ENCODE measurements around the gene TTLL10. TPM values are rescaled to one million over a fixed set of nuclear protein-coding genes. Genes with fewer than 3 reads are reported as not detected.
A peak's percentile ranks its signal among the peaks of the same experiment; 100 is the strongest.

Gene TTLL10
- total and polyA plus RNA-seq, 2 of the 4 experiments (the other 2 are of a cell fraction) = not detected

DNA sequence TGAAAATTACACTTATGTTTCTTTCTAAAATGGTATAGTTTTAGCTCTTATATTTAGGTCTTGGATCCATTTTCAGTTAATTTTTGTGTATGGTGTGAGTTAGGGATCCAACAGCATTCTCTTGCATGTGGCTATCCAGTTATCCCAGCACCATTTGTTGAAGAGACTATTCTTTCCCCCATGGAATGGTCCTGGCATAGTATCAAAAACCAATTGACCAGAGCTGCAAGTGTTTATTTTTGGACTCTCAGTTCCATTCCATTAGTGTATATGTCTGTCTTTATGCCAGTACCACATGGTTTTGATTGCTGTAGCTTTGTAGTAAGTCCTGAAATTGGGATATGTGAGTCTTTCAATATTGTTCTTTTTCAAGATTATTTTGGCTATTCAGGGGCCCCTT, 14.3 kb downstream of the TTLL10 start:
- dilution Hi-C loops (cut with HindIII; ENCODE audit: low sequenced_read_pairs, unreplicated experiment) = no loop called here
- ChIA-PET POLR2A (ENCODE audit: unreplicated experiment) (no interaction called here), CTCF (no interaction called here)
- Histone ChIP-seq H3K79me1 (ENCODE audit: low read depth in 1 of 2, low read length in 2 of 2) (no peaks in the 10 kb centered on the region), H2AFZ (replicated peaks; ENCODE audit: low read length, poor library complexity) (no peak overlapping the region), H2AK5ac (ENCODE audit: low read depth, low read length) (no peak overlapping the region), H4K20me1 (ENCODE audit: insufficient read depth, low read length) (no peaks in the 10 kb centered on the region), H3K4me3 (ENCODE audit: insufficient read depth, low read depth, low read length) (no peak overlapping the region), H4K8ac (ENCODE audit: low read depth in 2 of 2, low read length in 2 of 2) (no peak overlapping the region), H3K18ac (ENCODE audit: low read depth, low read length) (no peak overlapping the region), H2BK120ac (ENCODE audit: low read depth, low read length) (no peak overlapping the region), H3K56ac (ENCODE audit: extremely low read depth, insufficient read depth, low read length) (no peak overlapping the region), H3K4me2 (ENCODE audit: low read depth, low read length) (no peak overlapping the region), H2BK15ac (ENCODE audit: low read depth, low read length) (no peak overlapping the region), H2BK5ac (ENCODE audit: low read depth, low read length, poor library complexity, severe bottlenecking) (no peak overlapping the region), H3K27me3 (ENCODE audit: control insufficient read depth, insufficient read depth, low read length) (no peaks in the 10 kb centered on the region), H3K36me3 (ENCODE audit: control insufficient read depth, insufficient read depth, low read length) (no peaks in the 10 kb centered on the region), H4K91ac (ENCODE audit: insufficient read depth, low read depth, low read length) (no peak overlapping the region), H4K5ac (ENCODE audit: low read depth, low read length) (no peak overlapping the region), H3K4ac (ENCODE audit: low read depth, low read length) (no peak overlapping the region), H3K23ac (ENCODE audit: low read depth, low read length) (no peak overlapping the region), H3K9ac (ENCODE audit: low read depth, low read length) (no peak overlapping the region), H2AK9ac (replicated peaks; ENCODE audit: low read depth, low read length, poor library complexity) (no peak overlapping the region), H3K14ac (replicated peaks; ENCODE audit: low read depth, low read length) (no peak overlapping the region), H3K9me3 (ENCODE audit: control insufficient read depth, insufficient read depth, low read length) (no peaks in the 10 kb centered on the region; the same call in 1 of the 2 replicates), H3K9me1 (ENCODE audit: insufficient read depth, low read length) (no peaks in the 10 kb centered on the region), H3K4me1 (ENCODE audit: control insufficient read depth, insufficient read depth, low read length) (no peaks in the 10 kb centered on the region), H2BK20ac (ENCODE audit: low read depth, low read length) (no peak overlapping the region), H3K27ac (ENCODE audit: insufficient read depth, low read length) (no peak overlapping the region)
- TF ChIP-seq RCOR1 (IDR thresholded peaks at IDR 0.05; ENCODE audit: insufficient replicate concordance, low read length) (no peak), POLR2A (IDR thresholded peaks at IDR 0.05; ENCODE audit: low read depth, low read length) (no peak), BHLHE40 (IDR thresholded peaks at IDR 0.05; ENCODE audit: low read depth, low read length) (no peak), MAFK (IDR thresholded peaks at IDR 0.05; ENCODE audit: low read depth, low read length) (no peak), CHD1 (IDR thresholded peaks at IDR 0.05; ENCODE audit: low read depth, low read length) (no peak), RFX5 (IDR thresholded peaks at IDR 0.05; ENCODE audit: low read depth, low read length) (no peak), NFE2L2 (IDR thresholded peaks at IDR 0.05; ENCODE audit: low read depth, low read length) (no peak), MAZ (IDR thresholded peaks at IDR 0.05; ENCODE audit: borderline replicate concordance, low read depth, low read length) (no peak), SMC3 (IDR thresholded peaks at IDR 0.05; ENCODE audit: low read depth, low read length) (no peak), RAD21 (IDR thresholded peaks at IDR 0.05; ENCODE audit: low read length) (no peak), MXI1 (IDR thresholded peaks at IDR 0.05; ENCODE audit: borderline replicate concordance, low read depth, low read length) (no peak)
- TF ChIP-seq, protein P1, sequence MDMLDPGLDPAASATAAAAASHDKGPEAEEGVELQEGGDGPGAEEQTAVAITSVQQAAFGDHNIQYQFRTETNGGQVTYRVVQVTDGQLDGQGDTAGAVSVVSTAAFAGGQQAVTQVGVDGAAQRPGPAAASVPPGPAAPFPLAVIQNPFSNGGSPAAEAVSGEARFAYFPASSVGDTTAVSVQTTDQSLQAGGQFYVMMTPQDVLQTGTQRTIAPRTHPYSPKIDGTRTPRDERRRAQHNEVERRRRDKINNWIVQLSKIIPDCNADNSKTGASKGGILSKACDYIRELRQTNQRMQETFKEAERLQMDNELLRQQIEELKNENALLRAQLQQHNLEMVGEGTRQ (IDR thresholded peaks at IDR 0.05; ENCODE audit: low read depth, low read length) = no peak
- TF ChIP-seq, protein P2, sequence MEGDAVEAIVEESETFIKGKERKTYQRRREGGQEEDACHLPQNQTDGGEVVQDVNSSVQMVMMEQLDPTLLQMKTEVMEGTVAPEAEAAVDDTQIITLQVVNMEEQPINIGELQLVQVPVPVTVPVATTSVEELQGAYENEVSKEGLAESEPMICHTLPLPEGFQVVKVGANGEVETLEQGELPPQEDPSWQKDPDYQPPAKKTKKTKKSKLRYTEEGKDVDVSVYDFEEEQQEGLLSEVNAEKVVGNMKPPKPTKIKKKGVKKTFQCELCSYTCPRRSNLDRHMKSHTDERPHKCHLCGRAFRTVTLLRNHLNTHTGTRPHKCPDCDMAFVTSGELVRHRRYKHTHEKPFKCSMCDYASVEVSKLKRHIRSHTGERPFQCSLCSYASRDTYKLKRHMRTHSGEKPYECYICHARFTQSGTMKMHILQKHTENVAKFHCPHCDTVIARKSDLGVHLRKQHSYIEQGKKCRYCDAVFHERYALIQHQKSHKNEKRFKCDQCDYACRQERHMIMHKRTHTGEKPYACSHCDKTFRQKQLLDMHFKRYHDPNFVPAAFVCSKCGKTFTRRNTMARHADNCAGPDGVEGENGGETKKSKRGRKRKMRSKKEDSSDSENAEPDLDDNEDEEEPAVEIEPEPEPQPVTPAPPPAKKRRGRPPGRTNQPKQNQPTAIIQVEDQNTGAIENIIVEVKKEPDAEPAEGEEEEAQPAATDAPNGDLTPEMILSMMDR (conservative IDR thresholded peaks at IDR 0.05; ENCODE audit: low read depth, low read length) = no peak
- ATAC-seq (ENCODE audit: low read depth) = peak; percentile 61
- intact Hi-C loops (cut with micrococcal nuclease) = loop anchor here (1.0 kb wide), 1 partner anchor 13 kb away; no protein-coding TSS in a partner anchor
- no TSS peak for BruUV-seq (replicated peaks)
- in situ Hi-C loops (cut with MboI; ENCODE audit: low sequenced_read_pairs) = no loop called here
- peak; percentile 78 for DNase-seq
